Uterus (tissue), 2 donors: Measurements from ENCODE around the gene KRTAP6-1.

Source experiments
- POLR2A ChIP-seq, 2 donors: fragments of 450-650 bp; IDR thresholded peaks; one replicate each; pipeline ENCODE4 v1.6.1; 2016; ENCODE audit warnings: antibody characterized with exemption in 2 of 2, mild to moderate bottlenecking in 1 of 2, moderate library complexity in 1 of 2
- TF ChIP-seq, protein P1 (sequence below), 4 experiments: fragments of 200-600 bp in 2 of 4; fragments of 450-650 bp in 2 of 4; sonication (generic) in 2 of 4; IDR thresholded peaks; one replicate each; pipeline ENCODE4 v1.5.1; 2016 to 2019; ENCODE audit warnings: antibody characterized with exemption in 4 of 4, mild to moderate bottlenecking in 2 of 4, moderate library complexity in 1 of 4

DNA sequence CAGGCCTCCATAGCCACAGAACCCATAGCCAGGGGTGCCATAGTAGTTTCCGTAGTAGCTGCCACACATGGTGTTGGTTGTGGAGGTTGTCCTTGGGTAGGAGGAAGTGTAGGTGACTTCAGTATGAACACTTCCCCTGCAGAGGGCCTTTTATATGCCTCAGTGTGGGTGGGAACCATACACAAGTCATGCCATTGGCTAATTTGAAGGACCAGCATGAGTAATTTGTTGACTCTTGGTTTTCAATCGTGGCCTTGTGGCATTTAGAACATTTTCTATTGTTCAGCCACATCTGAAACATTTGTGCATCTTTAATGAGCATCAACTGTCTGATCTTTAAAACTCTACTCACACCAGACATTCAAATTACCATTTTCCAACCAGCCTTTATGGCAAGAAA is at the start of gene KRTAP6-1:
- TF ChIP-seq, protein P1, sequence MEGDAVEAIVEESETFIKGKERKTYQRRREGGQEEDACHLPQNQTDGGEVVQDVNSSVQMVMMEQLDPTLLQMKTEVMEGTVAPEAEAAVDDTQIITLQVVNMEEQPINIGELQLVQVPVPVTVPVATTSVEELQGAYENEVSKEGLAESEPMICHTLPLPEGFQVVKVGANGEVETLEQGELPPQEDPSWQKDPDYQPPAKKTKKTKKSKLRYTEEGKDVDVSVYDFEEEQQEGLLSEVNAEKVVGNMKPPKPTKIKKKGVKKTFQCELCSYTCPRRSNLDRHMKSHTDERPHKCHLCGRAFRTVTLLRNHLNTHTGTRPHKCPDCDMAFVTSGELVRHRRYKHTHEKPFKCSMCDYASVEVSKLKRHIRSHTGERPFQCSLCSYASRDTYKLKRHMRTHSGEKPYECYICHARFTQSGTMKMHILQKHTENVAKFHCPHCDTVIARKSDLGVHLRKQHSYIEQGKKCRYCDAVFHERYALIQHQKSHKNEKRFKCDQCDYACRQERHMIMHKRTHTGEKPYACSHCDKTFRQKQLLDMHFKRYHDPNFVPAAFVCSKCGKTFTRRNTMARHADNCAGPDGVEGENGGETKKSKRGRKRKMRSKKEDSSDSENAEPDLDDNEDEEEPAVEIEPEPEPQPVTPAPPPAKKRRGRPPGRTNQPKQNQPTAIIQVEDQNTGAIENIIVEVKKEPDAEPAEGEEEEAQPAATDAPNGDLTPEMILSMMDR (IDR thresholded peaks at IDR 0.05): no peak
- TF ChIP-seq POLR2A (IDR thresholded peaks at IDR 0.05): no peak
